Loucy (cell line): Measurements from ENCODE around the gene POLD4.

ENCODE experiments used
- CTCF ChIP-seq: fragments of 200-600 bp; sonication (generic); conservative IDR thresholded peaks from 2 replicates; pipeline ENCODE4 v1.5.1; 2014; ENCODE audit warnings: mild to moderate bottlenecking, antibody characterized with exemption, low read length
- EZH2phosphoT487 ChIP-seq: fragments of 200-600 bp; IDR thresholded peaks from 2 replicates; pipeline ENCODE4 v1.6.1; 2018; ENCODE audit warnings: antibody characterized with exemption, mild to moderate bottlenecking, moderate library complexity, borderline replicate concordance

GRCh38 chr11:67376063-67376820, 22.9 kb upstream of the POLD4 start:
- TF ChIP-seq CTCF, result no peak
- no peak for TF ChIP-seq EZH2phosphoT487
